Kidney epithelial cell (primary cell): ENCODE data around the gene ARMC5. TPM values are rescaled to one million over a fixed set of nuclear protein-coding genes. Genes with fewer than 3 reads are reported as not detected.
"Not testable (repeated sequence)": the region's sequence is repeated elsewhere in the genome, so short reads cannot be mapped to it uniquely, and the experiment has no call there.

Experiments used
- DNase-seq: peaks from one replicate; pipeline ENCODE4 v3.0.0-alpha.2; 2010; ENCODE audit warnings: low read depth
- H3K27me3 ChIP-seq: 2 replicates; pipeline ENCODE4 v1.6.0; 2011; ENCODE audit warnings: low read length; ENCODE audit not compliant: control insufficient read depth, insufficient read depth
- H3K36me3 ChIP-seq: 2 replicates; pipeline ENCODE4 v1.5.1; 2011; ENCODE audit warnings: low read length; ENCODE audit not compliant: control insufficient read depth, insufficient read depth
- H3K4me3 ChIP-seq: 2 replicates; pipeline ENCODE4 v1.5.1; 2011; ENCODE audit warnings: low read depth, mild to moderate bottlenecking, control low read depth, low read length
- total RNA-seq: library from RNA; depleted of rRNA; stranded (reverse); fragments of >200 nt; gene quantifications from 2 replicates; pipeline ENCODE4 v1.2.3, GENCODE V29; 2015
- TF ChIP-seq, protein P1 (sequence below): IDR thresholded peaks from 2 replicates; pipeline ENCODE4 v1.5.1; 2011; ENCODE audit warnings: mild to moderate bottlenecking, moderate library complexity, low read length, control low read depth, inconsistent platforms; ENCODE audit not compliant: insufficient read depth, poor library complexity, severe bottlenecking

Gene ARMC5
- total RNA-seq, 1 donor from 2014 or later, result 18.7 TPM

DNA sequence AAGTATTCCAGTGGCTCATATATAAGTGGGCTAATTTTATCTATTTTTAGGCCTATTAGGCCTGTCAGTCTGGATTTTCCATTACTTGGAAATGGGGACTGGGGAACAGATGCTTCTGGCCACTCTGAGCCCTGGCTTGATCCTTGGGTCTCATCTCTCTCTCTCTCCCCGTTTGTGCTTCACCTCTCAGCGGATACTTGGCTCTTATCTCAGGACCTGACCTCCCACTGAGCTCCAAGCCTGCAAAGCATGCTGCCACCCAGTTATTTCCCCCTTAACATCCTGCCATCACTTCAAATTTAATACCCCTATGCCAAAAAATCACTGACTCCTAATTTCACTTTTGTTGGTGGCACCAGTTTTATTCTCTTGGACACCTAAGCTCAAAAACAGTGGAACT, 20.9 kb upstream of the ARMC5 start:
- Histone ChIP-seq H3K27me3 (peaks cover 4% of the 10 kb centered on the region), H3K36me3 (no peaks in the 10 kb centered on the region), H3K4me3 (no peak overlapping the region)
- DNase-seq, result no peak
- TF ChIP-seq, protein P1, sequence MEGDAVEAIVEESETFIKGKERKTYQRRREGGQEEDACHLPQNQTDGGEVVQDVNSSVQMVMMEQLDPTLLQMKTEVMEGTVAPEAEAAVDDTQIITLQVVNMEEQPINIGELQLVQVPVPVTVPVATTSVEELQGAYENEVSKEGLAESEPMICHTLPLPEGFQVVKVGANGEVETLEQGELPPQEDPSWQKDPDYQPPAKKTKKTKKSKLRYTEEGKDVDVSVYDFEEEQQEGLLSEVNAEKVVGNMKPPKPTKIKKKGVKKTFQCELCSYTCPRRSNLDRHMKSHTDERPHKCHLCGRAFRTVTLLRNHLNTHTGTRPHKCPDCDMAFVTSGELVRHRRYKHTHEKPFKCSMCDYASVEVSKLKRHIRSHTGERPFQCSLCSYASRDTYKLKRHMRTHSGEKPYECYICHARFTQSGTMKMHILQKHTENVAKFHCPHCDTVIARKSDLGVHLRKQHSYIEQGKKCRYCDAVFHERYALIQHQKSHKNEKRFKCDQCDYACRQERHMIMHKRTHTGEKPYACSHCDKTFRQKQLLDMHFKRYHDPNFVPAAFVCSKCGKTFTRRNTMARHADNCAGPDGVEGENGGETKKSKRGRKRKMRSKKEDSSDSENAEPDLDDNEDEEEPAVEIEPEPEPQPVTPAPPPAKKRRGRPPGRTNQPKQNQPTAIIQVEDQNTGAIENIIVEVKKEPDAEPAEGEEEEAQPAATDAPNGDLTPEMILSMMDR, result no peak

DNA sequence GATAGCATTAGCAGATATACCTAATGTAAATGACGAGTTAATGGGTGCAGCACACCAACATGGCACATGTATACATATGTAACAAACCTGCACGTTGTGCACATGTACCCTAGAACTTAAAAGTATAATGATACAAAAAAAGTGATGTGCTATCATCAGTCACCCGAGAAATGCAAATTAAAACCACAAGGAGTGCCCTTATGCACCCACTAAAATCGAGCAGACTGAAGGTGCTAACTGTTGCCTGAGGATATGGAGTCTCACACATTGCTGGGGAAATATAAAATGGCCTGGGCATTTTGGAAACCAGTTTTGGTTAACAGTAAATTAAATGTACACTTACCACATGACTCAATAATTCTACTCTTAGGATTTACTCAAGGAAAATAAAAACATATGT, 20.3 kb upstream of the ARMC5 start:
- DNase-seq, H3K27me3 ChIP-seq, H3K36me3 ChIP-seq, H3K4me3 ChIP-seq: not testable (repeated sequence)

- H3K36me3 ChIP-seq, result no peaks in the 10 kb centered on the region
- no peak overlapping the region for H3K4me3 ChIP-seq
- H3K27me3 ChIP-seq, result peaks cover 4% of the 10 kb centered on the region
- TF ChIP-seq, protein P1, result no peak
- DNase-seq, result no peak
Observed at GRCh38 chr16:31439519-31439918, 19.8 kb upstream of the ARMC5 start.

DNA sequence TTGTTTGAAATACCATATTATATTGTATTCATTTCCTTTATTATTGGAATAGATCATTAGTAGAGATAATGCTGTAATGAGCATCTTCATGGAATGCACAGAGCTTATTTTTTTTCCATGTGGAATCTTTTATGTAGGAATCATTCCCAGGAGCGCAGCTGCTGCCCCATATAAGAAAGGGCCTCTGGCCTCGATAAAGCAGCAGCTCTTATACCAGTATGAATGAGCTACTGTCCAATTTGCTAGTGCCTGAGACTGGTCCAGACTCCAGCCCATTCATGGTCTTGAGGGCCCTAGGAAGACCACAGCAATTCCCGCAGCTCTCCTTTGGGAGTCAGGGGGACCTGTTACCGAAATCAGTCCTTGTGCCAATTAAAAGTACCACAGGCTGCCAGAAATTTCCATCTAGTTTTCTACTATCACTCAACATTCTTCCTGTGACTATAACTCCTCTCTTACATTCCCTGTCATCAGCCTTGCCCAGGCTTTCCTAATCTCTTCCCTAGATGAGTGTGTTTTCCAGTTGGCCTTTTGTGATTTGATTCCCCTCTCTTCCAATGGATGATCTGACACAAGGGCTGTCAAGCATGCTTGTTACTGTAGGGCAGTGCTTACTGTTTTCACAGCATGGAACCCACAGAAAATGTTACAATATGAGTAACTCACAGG, 18.7 kb upstream of the ARMC5 start:
- Histone ChIP-seq H3K36me3 (no peaks in the 10 kb centered on the region), H3K4me3 (no peak overlapping the region), H3K27me3 (peaks cover 4% of the 10 kb centered on the region)
- DNase-seq, result no peak
- TF ChIP-seq, protein P1, result no peak

GRCh38 chr16:31441956-31442355, 17.3 kb upstream of the ARMC5 start:
- peaks cover 4% of the 10 kb centered on the region for H3K27me3 ChIP-seq
- TF ChIP-seq, protein P1, result no peak
- H3K4me3 ChIP-seq, result peak overlapping the region; percentile 62
- H3K36me3 ChIP-seq, result no peaks in the 10 kb centered on the region
- no peak for DNase-seq

GRCh38 chr16:31445931-31446330, 13.4 kb upstream of the ARMC5 start:
- not testable (repeated sequence) for H3K4me3 ChIP-seq, H3K36me3 ChIP-seq, DNase-seq, H3K27me3 ChIP-seq

GRCh38 chr16:31451201-31451600, 8.1 kb upstream of the ARMC5 start:
- no peaks in the 10 kb centered on the region for H3K36me3 ChIP-seq
- H3K4me3 ChIP-seq, result no peak overlapping the region
- TF ChIP-seq, protein P1, result no peak
- no peaks in the 10 kb centered on the region for H3K27me3 ChIP-seq
- no peak for DNase-seq
